ENCODE measurements around the gene PELI1.
"Not testable (repeated sequence)": the region's sequence is repeated elsewhere in the genome, so short reads cannot be mapped to it uniquely, and the experiment has no call there.

PELI1 gene

DNA sequence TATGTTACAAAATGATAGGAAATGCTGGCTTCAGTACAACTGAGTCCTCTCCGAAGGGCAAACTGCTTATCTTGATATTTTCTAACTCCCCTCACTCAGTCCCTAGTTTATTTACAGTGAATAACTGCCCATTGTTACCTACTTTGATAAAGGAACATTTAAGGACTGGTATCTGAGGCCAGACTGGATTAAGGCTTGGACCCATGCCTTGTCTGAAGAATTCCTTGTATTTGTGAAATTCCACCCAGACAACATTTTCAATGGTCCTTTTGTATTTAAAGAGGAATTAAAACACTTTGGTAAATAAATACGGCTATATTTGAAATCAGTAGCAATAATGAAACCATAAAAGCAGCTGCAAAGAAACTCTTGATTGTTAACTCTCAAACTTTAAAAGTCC, 58.3 kb downstream of the PELI1 start:
- no peak for DNase-seq (ENCODE audit: low spot score)

DNA sequence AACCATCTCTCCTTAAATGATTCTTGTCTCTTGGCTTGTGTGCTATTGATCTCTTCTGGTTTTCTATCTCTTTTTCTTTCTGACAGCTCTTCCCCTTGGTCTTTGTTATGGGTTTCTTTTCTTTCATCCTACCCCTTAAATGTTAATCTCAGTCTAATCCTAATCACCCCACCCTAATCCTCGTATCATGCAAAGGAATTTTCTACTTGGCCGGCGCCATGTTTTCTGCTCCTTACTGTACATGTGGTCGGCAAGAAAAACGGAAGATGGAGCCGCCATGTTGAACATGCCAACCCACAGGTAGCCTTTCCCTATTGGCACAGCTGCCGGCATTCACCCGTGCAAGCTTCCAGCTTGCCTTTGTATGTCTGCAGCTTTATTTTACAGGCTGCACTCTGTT, 63.2 kb downstream of the PELI1 start:
- no peak for DNase-seq (ENCODE audit: low spot score)

DNA sequence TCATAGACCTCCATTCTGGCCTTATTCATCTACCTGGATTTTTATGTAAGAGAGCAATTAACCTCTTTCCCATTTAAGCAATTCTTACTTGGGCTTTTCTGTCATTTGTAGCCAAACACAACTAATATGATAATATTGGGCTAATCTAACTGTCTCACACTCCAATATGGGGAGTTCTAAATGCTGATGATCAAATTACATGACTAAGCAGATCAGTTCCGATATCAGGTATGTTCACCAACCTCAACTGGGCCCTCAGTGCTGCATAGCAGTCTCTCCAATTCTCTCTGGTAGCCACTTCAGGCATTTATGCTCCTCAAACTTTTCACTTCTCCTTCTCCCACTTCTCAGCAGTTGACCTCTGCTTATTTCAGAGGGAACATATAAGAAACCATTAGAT, 64.0 kb downstream of the PELI1 start:
- DNase-seq (ENCODE audit: low spot score): no peak

- not testable (repeated sequence) for DNase-seq (ENCODE audit: low spot score)
Observed at GRCh38 chr2:64079688-64080087, 64.5 kb downstream of the PELI1 start.

DNA sequence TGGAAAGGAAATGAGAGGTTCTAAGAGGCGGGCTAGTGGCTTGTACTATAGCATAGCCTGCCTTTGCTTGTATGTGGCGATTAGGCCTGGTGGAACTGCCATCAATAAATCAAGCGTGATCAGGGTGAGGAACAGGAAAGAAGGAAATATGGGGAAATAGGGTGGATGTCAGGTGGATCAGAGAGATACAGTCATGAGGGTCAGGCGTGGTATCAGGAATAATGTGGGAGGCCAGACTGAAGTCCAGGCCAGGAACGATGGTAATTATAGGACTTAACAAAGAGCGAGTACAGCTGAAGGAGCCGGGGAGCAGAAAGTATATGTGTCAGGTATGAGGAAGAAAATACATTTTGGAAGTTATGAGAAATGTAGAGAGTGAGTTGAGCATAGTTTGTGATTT, 67.4 kb downstream of the PELI1 start:
- DNase-seq (ENCODE audit: low spot score): not testable (repeated sequence)

GRCh38 chr2:64074616-64075015, 69.6 kb downstream of the PELI1 start:
- DNase-seq (ENCODE audit: low spot score): not testable (repeated sequence)

GRCh38 chr2:64067326-64067725, 76.9 kb downstream of the PELI1 start:
- no peak for DNase-seq (ENCODE audit: low spot score)

DNA sequence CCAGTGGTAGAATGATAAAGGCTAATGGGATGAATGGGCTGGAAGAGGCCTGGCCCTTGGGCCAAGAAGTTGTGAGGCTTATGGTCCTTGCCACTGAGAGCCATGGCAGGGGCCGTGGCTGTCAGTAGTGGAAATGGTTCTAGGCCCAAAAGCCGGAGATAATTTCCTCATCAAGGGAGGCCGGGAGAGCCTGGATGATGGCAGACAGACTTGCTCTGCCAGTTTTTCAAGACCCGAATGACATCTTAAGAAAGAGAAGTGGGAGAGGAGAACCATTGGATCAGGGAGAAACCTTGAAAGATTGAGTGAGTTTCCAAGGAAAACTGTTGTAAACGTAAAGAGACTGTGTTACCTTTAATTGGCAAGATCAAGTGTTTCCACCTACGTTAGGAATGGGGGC, 78.7 kb downstream of the PELI1 start:
- no peak for DNase-seq (ENCODE audit: low spot score)

DNA sequence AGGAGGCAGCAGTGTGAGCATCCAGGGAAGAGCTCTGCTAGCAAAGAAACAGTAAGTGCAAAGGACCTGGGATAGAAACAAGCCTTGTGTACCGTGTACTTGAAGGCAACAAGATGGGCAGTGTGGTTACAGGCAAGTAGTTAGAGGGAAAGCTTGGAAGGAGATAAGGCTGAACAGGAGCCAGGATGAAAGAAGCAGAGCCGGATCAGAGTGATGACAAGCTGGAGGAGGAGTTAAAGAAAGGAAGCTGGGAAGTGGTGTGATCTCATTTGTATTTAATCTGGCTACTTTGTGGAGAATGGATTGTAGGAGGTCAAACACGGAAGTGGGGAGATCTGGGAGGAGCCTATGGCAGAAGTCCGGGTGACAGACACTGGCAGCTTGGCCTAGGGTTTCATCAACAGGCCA, 80.3 kb downstream of the PELI1 start:
- DNase-seq (ENCODE audit: low spot score): peak; percentile 11

DNA sequence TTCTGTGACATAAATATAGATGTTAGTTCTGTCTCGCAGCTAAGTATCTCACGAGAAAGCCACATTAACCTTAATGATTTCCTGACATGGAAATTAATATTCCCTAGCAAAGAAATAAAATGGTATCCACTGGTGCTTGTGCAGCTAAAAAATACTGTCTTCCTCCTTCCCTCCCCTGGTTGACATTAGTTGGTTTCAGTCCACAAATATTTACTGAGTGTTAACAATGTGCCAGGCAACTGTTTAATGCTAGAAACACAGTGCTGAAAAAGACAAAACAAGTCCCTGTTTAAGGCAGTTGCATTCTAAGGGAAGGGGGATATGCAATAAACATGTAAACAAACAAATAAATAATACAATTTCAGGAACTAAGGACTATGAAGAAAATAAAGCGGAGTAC, 80.8 kb downstream of the PELI1 start:
- DNase-seq (ENCODE audit: low spot score): no peak

- DNase-seq (ENCODE audit: low spot score): no peak
Observed at GRCh38 chr2:64062840-64063239, 81.4 kb downstream of the PELI1 start.

DNA sequence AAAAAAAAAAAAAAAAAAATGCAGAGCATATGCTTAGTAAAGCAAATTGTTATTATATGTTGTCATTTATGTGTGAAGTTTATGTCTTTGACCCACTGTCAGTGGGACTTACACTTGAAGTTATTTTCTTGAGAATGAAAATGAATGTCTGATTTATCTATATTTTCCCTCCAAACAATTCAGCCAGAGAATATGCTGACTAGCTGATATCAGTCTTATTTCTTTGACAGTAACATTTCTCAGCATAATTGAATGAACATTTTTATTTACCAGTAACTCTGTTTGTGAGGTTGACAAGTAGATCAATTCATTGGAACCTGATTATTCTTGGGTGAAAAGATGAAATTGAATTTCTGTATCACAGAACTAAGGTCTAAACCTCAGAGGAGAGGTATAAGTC, 85.0 kb downstream of the PELI1 start:
- DNase-seq (ENCODE audit: low spot score): no peak

DNA sequence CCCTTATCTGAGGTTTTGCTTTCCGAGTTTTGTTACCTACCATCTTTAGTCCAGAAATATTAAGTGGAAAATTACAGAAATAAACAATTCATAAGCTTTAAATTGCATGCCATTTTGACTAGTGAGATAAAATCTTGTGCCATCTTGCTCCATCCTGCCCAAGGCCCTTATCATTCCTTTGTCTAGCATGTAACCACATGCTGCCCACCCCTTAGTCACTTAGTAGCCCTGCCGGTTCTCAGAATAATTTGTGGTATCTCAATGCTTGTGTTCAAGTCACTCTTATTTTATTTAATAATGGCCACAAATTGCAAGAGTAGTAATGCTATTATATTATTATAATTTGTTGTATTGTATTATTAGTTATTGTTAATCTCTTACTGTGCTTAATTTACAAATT, 88.2 kb downstream of the PELI1 start:
- DNase-seq (ENCODE audit: low spot score): no peak

- DNase-seq (ENCODE audit: low spot score): no peak
Observed at GRCh38 chr2:64054161-64054915, 89.9 kb downstream of the PELI1 start.

DNA sequence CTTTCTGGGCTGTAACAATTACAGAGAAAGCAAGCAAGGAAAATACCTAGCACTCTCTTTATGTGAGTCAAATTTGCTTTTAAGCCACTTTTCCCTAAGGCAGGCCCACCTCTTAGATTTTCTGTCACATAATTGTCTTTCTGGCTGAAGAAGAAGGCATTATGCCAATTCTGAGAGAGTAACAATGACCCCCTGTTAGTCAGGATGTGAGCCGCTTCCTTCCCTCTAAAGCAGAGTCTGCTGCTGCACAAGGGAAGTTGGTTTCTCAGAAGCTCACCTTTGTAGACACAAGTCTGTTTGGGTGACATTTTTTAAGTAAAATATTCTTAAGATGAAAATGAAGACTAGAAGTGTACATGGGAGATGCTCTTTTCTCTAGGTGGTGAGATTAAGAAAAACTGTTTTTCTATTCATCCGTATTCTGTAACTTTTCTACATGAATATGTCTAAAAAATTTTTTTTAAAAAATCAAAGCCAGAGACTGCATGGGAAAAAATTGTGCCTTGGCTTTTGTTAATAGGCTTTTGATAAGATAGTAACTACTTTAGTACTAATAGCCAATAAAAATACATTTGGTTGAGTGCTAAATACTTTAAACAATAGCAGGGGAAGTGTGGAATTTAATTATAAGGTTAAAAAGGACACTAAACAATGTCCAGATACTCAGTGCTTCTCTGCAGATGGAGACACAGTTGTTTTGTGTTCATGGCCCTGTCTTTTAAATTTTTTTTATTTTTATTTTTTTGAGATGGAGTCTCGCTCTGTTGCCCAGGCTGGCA, 91.6 kb downstream of the PELI1 start:
- no peak for DNase-seq (ENCODE audit: low spot score)

GRCh38 chr2:64049633-64050220, 94.5 kb downstream of the PELI1 start:
- peak; percentile 74 for DNase-seq (ENCODE audit: low spot score)

DNA sequence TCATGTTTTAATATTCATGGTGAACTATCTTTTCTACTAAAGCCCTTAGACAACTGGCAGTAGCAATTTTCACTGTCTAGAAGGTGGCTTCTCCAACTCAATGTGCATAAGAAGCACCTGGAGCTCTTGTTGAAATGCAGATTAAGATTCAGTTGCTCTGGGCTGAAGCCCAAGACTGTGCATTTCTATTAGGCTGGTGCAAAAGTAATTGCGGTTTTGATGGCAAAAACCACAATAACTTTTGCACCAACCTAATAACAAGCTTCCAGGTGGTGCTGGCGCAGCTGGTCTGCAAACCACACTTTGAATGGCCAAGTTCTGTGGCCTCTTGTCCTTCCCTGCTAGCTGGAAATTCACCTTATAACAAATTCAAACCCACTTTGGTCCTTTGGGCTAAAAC, 98.3 kb downstream of the PELI1 start:
- DNase-seq (ENCODE audit: low spot score): no peak

All from AG20443 (cell line).